Posterior vena cava (tissue), 2 donors: Measurements from ENCODE around the gene CA10. TPM values are rescaled to one million over a fixed set of nuclear protein-coding genes. Genes with fewer than 3 reads are reported as not detected.

Experiments used
- DNase-seq: peaks from one replicate; pipeline ENCODE4 v3.0.0-alpha.2; 2020; ENCODE audit warnings: low spot score
- intact Hi-C, 2 donors: fragments of 100-400 bp; cut with DNase I; formaldehyde crosslinking; loops; one replicate each; pipeline versions ENCODE4 v1.14.1 to v1.14.2; 2022 to 2023
- total RNA-seq, 2 donors: library from RNA; stranded (reverse); fragmentation: NEBNext Ultra II Directional; extraction: Animal tissue kit (Norgen Biotek cat#: 25700); gene quantifications; one replicate each; pipeline ENCODE4 v1.2.1, GENCODE V29; 2021
- donor health status: DM: yes; HTN: yes; CAD: no.
- donor health status: DM: yes; HTN: yes; CAD: no.

The CA10 gene
- total RNA-seq, 2 donors from 2014 or later: not detected

- intact Hi-C loops: no loop called here
- DNase-seq: no peak
Observed at GRCh38 chr17:51647826-51648225, 510.7 kb downstream of the CA10 start.

GRCh38 chr17:51647067-51647466 is 511.4 kb downstream of the CA10 start:
- DNase-seq: no peak
- intact Hi-C loops: no loop called here

GRCh38 chr17:51646539-51646938 is 512.0 kb downstream of the CA10 start:
- intact Hi-C loops: no loop called here

GRCh38 chr17:51645056-51645455 is 513.5 kb downstream of the CA10 start:
- DNase-seq: no peak
- intact Hi-C loops: no loop called here

More at GRCh38 chr17:51646539-51646938, 512.0 kb downstream of the CA10 start:
- no peak for DNase-seq

GRCh38 chr17:51643702-51644490 is 514.6 kb downstream of the CA10 start:
- intact Hi-C loops: no loop called here
- no peak for DNase-seq

GRCh38 chr17:51642029-51642428 is 516.5 kb downstream of the CA10 start:
- intact Hi-C loops: no loop called here
- DNase-seq: no peak

- intact Hi-C loops: no loop called here
- no peak for DNase-seq
Observed at GRCh38 chr17:51640108-51640622, 518.3 kb downstream of the CA10 start.

- DNase-seq: no peak
- intact Hi-C loops: no loop called here
Observed at GRCh38 chr17:51638971-51639370, 519.5 kb downstream of the CA10 start.

- no peak for DNase-seq
- intact Hi-C loops: no loop called here
Observed at GRCh38 chr17:51636291-51636690, 522.2 kb downstream of the CA10 start.

GRCh38 chr17:51630101-51630671 is 528.3 kb downstream of the CA10 start:
- intact Hi-C loops: no loop called here
- no peak for DNase-seq

GRCh38 chr17:51629232-51629631 is 529.3 kb downstream of the CA10 start:
- DNase-seq: no peak

GRCh38 chr17:51627779-51628178 is 530.7 kb downstream of the CA10 start:
- intact Hi-C loops: no loop called here

More at GRCh38 chr17:51629232-51629631, 529.3 kb downstream of the CA10 start:
- intact Hi-C loops: no loop called here

GRCh38 chr17:51618476-51618875 is 540.0 kb downstream of the CA10 start:
- intact Hi-C loops: no loop called here
- DNase-seq: no peak

More at GRCh38 chr17:51627779-51628178, 530.7 kb downstream of the CA10 start:
- no peak for DNase-seq

GRCh38 chr17:51617986-51618385 is 540.5 kb downstream of the CA10 start:
- intact Hi-C loops: no loop called here
- no peak for DNase-seq

GRCh38 chr17:51613255-51613654 is 545.3 kb downstream of the CA10 start:
- DNase-seq: no peak
- intact Hi-C loops: no loop called here

- no peak for DNase-seq
- intact Hi-C loops: no loop called here
Observed at GRCh38 chr17:51612692-51613091, 545.8 kb downstream of the CA10 start.

- intact Hi-C loops: no loop called here
- no peak for DNase-seq
Observed at GRCh38 chr17:51611585-51611984, 546.9 kb downstream of the CA10 start.

- intact Hi-C loops: no loop called here
- no peak for DNase-seq
Observed at GRCh38 chr17:51610834-51611233, 547.7 kb downstream of the CA10 start.

- DNase-seq: no peak
- intact Hi-C loops: no loop called here
Observed at GRCh38 chr17:51610155-51610554, 548.4 kb downstream of the CA10 start.

GRCh38 chr17:51608251-51608933 is 550.1 kb downstream of the CA10 start:
- DNase-seq: no peak
- intact Hi-C loops: no loop called here
